IPS-18c (cell line): Measurements from ENCODE around the gene LZIC.

Source experiments
- H3K4me3 ChIP-seq: 2 replicates; pipeline ENCODE4 v1.7.0; 2013; ENCODE audit warnings: low read depth, mild to moderate bottlenecking, low read length, moderate library complexity; ENCODE audit not compliant: insufficient read depth
- H3K9me3 ChIP-seq: one replicate; pipeline ENCODE4 v1.6.1; 2013; ENCODE audit warnings: mild to moderate bottlenecking, low read length, moderate library complexity; ENCODE audit not compliant: control insufficient read depth, insufficient read depth

LZIC gene

DNA sequence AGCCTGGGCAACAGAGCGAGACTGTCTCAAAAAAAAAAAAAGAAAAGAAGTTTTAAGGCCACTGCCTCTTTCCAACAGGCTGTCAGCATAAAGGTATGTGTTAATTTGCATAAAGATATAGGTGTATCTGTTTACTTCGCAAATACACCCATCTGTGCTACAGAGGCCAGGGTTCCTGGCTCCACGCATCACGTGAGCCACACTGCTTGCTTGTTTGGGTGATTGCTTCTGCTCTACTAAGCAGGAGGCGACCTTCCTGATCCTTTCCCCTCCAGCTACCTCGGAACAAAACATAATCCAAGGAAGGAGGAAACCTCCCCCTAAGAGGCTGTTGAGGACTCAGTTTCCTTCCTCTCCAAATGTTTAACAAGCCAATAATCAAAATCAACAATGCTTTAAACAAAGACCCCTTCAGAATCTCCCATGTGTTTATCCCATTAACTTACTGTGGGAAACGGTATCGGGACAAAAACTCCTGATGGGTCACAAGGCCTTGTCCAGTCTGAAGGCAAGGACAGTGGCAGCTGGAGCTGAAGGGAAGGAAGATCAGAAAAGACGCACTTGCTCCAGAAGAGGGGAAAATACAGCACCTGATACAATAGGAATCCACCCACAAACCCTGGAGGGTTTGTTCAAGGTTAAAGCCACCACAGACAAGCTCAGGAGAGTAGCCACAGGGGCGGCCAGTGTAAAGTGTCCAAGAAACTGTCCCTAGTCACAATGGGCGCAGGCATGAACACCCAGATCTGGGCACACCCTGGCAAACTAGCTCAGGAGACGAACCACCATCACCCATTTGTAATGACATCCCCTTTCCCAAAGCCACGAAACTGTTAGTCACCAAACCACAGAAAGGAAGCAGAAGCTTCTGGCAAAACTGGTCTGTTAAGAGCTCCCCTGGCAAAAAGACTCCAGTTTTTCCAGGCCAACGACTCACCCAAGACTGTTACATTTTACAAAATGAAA lies 50.3 kb downstream of the LZIC start:
- no peak overlapping the region for H3K4me3 ChIP-seq

DNA sequence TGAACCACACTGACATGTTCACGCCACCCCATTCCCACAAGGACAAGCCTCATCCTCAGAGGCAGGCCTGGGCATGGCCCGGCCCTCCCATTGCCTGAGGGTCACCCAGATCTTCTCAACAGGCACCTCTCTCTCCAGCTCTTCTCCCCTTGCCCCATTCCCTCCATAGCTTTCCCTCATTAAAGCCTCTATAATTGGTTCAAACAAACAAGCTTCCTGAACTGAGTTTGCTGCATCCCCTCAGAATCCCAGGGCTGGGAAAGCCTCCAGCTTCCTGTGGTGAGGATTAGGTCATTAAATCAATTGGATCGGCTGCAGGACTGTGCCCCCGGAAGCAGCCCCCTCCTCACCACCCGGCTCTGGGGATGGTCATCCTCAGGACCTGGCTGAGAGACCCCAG lies 52.0 kb downstream of the LZIC start:
- Histone ChIP-seq H3K9me3 (no peaks in the 10 kb centered on the region), H3K4me3 (no peak overlapping the region)

More for the DNA sequence above, 50.3 kb downstream of the LZIC start:
- H3K9me3 ChIP-seq: no peaks in the 10 kb centered on the region

DNA sequence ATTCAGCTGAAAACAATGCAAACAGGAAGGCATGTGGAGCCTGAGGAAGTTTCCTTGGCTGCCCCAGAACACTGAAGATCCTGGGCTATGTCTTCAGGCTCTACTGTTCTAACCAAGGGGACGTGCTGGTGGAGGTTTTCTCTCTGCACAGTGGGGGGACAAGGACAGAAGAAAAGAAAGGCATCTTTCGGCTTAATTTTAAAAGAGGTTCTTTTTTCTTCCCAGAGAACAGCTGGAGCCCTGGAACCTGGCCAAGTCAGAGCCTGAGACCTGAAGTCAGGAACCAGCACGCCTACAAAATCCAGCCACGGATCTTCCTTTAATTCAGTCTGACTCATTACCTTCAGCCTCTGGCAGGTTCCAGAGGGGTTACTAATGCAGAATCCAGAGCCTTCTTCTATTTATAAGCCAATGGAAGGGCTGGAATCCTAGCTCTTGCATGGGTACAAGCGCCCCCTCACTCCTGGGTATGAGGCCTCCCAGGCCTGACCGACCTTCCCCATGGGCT lies 52.9 kb downstream of the LZIC start:
- H3K4me3 ChIP-seq: no peak overlapping the region
- no peaks in the 10 kb centered on the region for H3K9me3 ChIP-seq

DNA sequence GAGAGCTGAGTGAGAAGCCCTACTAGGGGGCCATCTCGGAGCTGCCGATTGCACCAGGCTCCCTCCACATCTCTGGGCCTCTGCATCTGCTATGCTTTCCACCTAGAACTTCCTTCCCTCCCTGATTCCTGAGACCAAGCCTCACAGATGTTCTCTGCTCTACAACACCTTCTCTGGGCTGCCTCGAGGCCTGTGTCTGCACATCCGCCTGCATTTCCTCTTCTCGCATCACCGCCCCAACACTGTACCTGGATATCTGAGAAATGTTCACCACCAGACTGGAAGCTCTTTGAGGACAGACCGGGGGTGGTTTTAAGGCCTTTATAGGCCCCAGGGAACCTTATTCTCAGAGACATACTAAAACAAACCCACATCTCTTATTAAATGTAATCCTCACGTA lies 53.8 kb downstream of the LZIC start:
- no peaks in the 10 kb centered on the region for H3K9me3 ChIP-seq
- H3K4me3 ChIP-seq: no peak overlapping the region

DNA sequence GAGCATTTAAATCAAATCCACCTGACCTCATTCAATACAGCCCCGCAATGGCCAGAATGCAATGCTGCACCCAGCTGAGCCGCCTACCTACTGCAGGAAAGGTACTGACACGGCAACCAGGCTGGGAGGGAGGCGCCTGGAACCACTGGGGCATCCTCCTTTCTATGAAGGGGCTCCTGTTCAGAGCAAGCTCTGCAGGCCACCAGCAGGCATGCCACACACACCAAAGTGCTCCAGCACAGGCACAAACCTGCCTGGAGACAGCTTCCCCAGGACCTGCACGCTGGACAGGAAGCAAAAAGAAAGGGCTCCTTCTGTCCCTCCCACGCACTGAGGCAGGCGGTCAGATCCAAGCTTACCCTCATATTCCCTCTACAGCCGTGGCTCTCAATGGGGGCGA lies 54.3 kb downstream of the LZIC start:
- Histone ChIP-seq H3K9me3 (no peaks in the 10 kb centered on the region), H3K4me3 (no peak overlapping the region)

DNA sequence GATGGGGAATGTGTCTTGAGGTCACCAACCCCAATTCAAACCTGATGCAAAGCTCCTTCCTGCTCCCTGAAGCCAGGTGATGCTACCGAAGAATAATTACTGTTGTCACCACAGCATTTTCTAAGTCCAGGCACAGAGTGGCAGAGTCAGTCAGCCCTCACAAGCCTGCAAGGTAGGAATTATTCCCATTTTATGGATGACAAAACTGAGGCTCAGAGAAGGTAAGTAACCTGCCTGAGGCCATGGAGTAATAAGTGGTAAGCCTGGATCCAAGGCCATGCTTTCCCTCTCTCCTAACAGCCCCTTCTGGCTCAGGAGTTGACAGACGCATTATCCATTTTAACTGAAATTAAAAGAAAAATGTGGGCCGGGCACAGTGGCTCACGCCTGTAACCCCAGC lies 56.1 kb downstream of the LZIC start:
- no peak overlapping the region for H3K4me3 ChIP-seq
- no peaks in the 10 kb centered on the region for H3K9me3 ChIP-seq

GRCh38 chr1:9886092-9886742 lies 57.0 kb downstream of the LZIC start:
- Histone ChIP-seq H3K9me3 (no peaks in the 10 kb centered on the region), H3K4me3 (no peak overlapping the region)

GRCh38 chr1:9884805-9885204 lies 58.4 kb downstream of the LZIC start:
- Histone ChIP-seq H3K4me3 (no peak overlapping the region), H3K9me3 (no peaks in the 10 kb centered on the region)

- Histone ChIP-seq H3K9me3 (no peaks in the 10 kb centered on the region), H3K4me3 (no peak overlapping the region)
These were observed 59.4 kb downstream of the LZIC start for GRCh38 chr1:9883585-9884449.

- Histone ChIP-seq H3K9me3 (no peaks in the 10 kb centered on the region), H3K4me3 (no peak overlapping the region)
These were observed 60.3 kb downstream of the LZIC start for GRCh38 chr1:9882945-9883303.

GRCh38 chr1:9882296-9882944 lies 60.8 kb downstream of the LZIC start:
- Histone ChIP-seq H3K4me3 (no peak overlapping the region), H3K9me3 (no peaks in the 10 kb centered on the region)

- H3K9me3 ChIP-seq: no peaks in the 10 kb centered on the region
- no peak overlapping the region for H3K4me3 ChIP-seq
These were observed 61.3 kb downstream of the LZIC start for GRCh38 chr1:9881838-9882249.
